Loucy (cell line): ENCODE measurements around the gene BOLA2B.

ENCODE experiments used
- H2AFZ ChIP-seq: fragments of 200-600 bp; sonication (generic); 2 replicates; pipeline ENCODE4 v1.6.0; 2016; ENCODE audit warnings: antibody characterized with exemption, mild to moderate bottlenecking, low read length, moderate library complexity
- H3F3A ChIP-seq: fragments of 200-600 bp; 2 replicates; pipeline ENCODE4 v1.6.0; 2016; ENCODE audit warnings: antibody characterized with exemption, low read depth, mild to moderate bottlenecking
- H3K27me3 ChIP-seq: fragments of 200-600 bp; sonication (generic); 2 replicates; pipeline ENCODE4 v1.6.1; 2014; ENCODE audit warnings: low read length, mild to moderate bottlenecking; ENCODE audit not compliant: insufficient read depth, poor library complexity, severe bottlenecking
- H3K36me3 ChIP-seq: fragments of 200-600 bp; sonication (generic); 2 replicates; pipeline ENCODE4 v1.6.1; 2016; ENCODE audit warnings: low read length; ENCODE audit not compliant: insufficient read depth
- H3K4me1 ChIP-seq: fragments of 200-600 bp; sonication (generic); 2 replicates; pipeline ENCODE4 v1.5.1; 2014; ENCODE audit warnings: low read length, mild to moderate bottlenecking; ENCODE audit not compliant: insufficient read depth, poor library complexity, severe bottlenecking
- H3K4me2 ChIP-seq: fragments of 200-600 bp; sonication (generic); 2 replicates; pipeline ENCODE4 v1.6.0; 2014; ENCODE audit warnings: antibody characterized with exemption, low read length, low read depth, mild to moderate bottlenecking; ENCODE audit not compliant: poor library complexity, severe bottlenecking
- H3K4me3 ChIP-seq: fragments of 200-600 bp; sonication (generic); 2 replicates; pipeline ENCODE4 v1.5.1; 2014; ENCODE audit warnings: low read length, mild to moderate bottlenecking, mixed read lengths; ENCODE audit not compliant: poor library complexity, severe bottlenecking
- H3K79me2 ChIP-seq: fragments of 200-600 bp; sonication (generic); 2 replicates; pipeline ENCODE4 v1.6.1; 2014; ENCODE audit warnings: low read length; ENCODE audit not compliant: insufficient read depth
- H3K9ac ChIP-seq: fragments of 200-600 bp; sonication (generic); 2 replicates; pipeline ENCODE4 v1.6.0; 2014; ENCODE audit warnings: mild to moderate bottlenecking, low read depth, low read length, moderate library complexity; ENCODE audit not compliant: poor library complexity, severe bottlenecking
- H3K9me2 ChIP-seq: fragments of 200-600 bp; sonication (generic); replicated peaks from 2 replicates; pipeline ENCODE4 v1.6.1; 2016; ENCODE audit warnings: low read depth, low read length, mixed read lengths
- H3K9me3 ChIP-seq: fragments of 200-600 bp; sonication (generic); 2 replicates; pipeline ENCODE4 v1.6.1; 2014; ENCODE audit warnings: mild to moderate bottlenecking, antibody characterized with exemption, low read length, low read depth; ENCODE audit not compliant: insufficient read depth
- H4K20me1 ChIP-seq: fragments of 200-600 bp; sonication (generic); 2 replicates; pipeline ENCODE4 v1.6.0; 2014; ENCODE audit warnings: antibody characterized with exemption, low read length, mild to moderate bottlenecking; ENCODE audit not compliant: insufficient read depth, poor library complexity, severe bottlenecking
- EZH2phosphoT487 ChIP-seq: fragments of 200-600 bp; IDR thresholded peaks from 2 replicates; pipeline ENCODE4 v1.6.1; 2018; ENCODE audit warnings: antibody characterized with exemption, mild to moderate bottlenecking, moderate library complexity, borderline replicate concordance
- TF ChIP-seq, protein P1 (sequence below): fragments of 200-600 bp; sonication (generic); conservative IDR thresholded peaks from 2 replicates; pipeline ENCODE4 v1.5.1; 2014; ENCODE audit warnings: mild to moderate bottlenecking, antibody characterized with exemption, low read length

Gene BOLA2B

DNA sequence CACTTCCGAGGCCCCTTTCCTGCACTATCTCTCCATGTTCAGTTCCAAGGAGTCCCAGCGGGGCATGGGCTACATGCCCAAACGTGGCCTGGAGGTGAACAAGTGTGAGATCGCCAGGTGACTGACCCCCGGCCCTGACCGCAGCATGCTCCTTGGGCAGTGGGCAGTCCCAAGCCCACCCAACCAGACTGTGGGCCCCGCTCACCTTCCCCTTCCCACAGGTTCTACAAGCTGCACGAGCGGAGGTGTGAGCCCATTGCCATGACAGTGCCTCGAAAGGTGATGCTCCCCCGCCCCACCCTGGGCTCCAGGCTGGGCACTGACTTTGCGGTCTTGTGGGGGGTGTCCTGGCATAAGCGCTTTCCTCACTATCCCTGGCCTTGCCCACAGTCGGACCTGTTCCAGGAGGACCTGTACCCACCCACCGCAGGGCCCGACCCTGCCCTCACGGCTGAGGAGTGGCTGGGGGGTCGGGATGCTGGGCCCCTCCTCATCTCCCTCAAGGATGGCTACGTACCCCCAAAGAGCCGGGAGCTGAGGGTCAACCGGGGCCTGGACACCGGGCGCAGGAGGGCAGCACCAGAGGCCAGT lies 5.4 kb downstream of the BOLA2B start:
- H3K9me2 ChIP-seq: no peaks in the 10 kb centered on the region
- H2AFZ ChIP-seq: no peak overlapping the region
- no peaks in the 10 kb centered on the region for H3K27me3 ChIP-seq
- TF ChIP-seq, protein P1, sequence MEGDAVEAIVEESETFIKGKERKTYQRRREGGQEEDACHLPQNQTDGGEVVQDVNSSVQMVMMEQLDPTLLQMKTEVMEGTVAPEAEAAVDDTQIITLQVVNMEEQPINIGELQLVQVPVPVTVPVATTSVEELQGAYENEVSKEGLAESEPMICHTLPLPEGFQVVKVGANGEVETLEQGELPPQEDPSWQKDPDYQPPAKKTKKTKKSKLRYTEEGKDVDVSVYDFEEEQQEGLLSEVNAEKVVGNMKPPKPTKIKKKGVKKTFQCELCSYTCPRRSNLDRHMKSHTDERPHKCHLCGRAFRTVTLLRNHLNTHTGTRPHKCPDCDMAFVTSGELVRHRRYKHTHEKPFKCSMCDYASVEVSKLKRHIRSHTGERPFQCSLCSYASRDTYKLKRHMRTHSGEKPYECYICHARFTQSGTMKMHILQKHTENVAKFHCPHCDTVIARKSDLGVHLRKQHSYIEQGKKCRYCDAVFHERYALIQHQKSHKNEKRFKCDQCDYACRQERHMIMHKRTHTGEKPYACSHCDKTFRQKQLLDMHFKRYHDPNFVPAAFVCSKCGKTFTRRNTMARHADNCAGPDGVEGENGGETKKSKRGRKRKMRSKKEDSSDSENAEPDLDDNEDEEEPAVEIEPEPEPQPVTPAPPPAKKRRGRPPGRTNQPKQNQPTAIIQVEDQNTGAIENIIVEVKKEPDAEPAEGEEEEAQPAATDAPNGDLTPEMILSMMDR: no peak
- TF ChIP-seq EZH2phosphoT487: no peak
- H3K79me2 ChIP-seq: peaks cover 49% of the 10 kb centered on the region
- H3K9ac ChIP-seq: no peak overlapping the region
- H3K4me1 ChIP-seq: peaks cover 28% of the 10 kb centered on the region
- H3K9me3 ChIP-seq: no peaks in the 10 kb centered on the region
- peaks cover 14% of the 10 kb centered on the region; the same call in 1 of the 2 replicates for H3K36me3 ChIP-seq
- H3F3A ChIP-seq: peaks cover 7% of the 10 kb centered on the region; the same call in 1 of the 2 replicates
- peak overlapping the region; percentile 100 for H3K4me2 ChIP-seq
- peaks cover 22% of the 10 kb centered on the region for H4K20me1 ChIP-seq
- peak overlapping the region; percentile 96 for H3K4me3 ChIP-seq

DNA sequence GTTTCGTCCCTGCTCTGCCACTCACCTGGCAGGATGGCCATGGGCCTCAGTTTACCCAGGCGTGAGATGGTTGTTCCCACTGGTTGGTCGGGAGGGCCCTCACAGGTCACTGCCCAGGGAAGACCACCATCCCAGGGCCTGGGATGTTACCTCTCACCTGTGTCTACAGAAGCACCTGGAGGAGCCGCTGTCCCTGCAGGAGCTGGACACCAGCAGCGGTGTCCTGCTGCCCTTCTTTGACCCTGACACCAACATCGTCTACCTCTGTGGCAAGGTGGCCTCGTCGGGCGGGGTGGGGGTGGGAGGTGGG lies 6.0 kb downstream of the BOLA2B start:
- Histone ChIP-seq H3K27me3 (no peaks in the 10 kb centered on the region), H3K9me2 (no peaks in the 10 kb centered on the region), H3K79me2 (peaks cover 52% of the 10 kb centered on the region), H4K20me1 (peaks cover 22% of the 10 kb centered on the region), H3K9me3 (no peaks in the 10 kb centered on the region), H3F3A (peaks cover 7% of the 10 kb centered on the region; the same call in 1 of the 2 replicates), H3K9ac (peak overlapping the region; percentile 100), H3K36me3 (peaks cover 14% of the 10 kb centered on the region; the same call in 1 of the 2 replicates), H3K4me3 (peak overlapping the region; percentile 96), H2AFZ (no peak overlapping the region), H3K4me1 (peaks cover 32% of the 10 kb centered on the region), H3K4me2 (peak overlapping the region; percentile 100)
- TF ChIP-seq, protein P1: no peak
- no peak for TF ChIP-seq EZH2phosphoT487

DNA sequence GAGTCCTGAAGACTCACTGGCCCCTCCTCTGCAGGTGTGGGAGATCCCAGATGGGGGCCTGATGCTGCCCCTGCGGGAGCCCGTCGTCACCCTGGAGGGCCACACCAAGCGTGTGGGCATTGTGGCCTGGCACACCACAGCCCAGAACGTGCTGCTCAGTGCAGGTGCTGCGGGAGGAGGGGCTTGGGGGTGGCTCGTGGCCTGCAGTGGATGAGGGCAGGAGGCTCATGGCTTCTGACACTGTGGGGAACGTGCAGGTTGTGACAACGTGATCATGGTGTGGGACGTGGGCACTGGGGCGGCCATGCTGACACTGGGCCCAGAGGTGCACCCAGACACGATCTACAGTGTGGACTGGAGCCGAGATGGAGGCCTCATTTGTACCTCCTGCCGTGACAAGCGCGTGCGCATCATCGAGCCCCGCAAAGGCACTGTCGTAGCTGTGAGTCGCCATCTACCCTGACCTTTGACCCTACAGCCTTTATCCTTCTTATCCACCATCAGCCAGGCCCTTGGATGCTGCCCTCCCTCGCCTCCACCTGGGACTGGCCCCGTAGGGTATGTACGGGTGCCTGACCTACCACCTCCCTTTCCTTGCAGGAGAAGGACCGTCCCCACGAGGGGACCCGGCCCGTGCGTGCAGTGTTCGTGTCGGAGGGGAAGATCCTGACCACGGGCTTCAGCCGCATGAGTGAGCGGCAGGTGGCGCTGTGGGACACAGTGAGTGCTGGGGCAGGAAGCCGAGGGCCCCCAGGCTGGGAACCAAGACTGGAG lies 6.5 kb downstream of the BOLA2B start:
- H3K79me2 ChIP-seq: peaks cover 53% of the 10 kb centered on the region
- TF ChIP-seq, protein P1: peak; percentile 85
- no peak for TF ChIP-seq EZH2phosphoT487
- no peaks in the 10 kb centered on the region for H3K9me3 ChIP-seq
- peaks cover 22% of the 10 kb centered on the region for H4K20me1 ChIP-seq
- H3K36me3 ChIP-seq: peaks cover 14% of the 10 kb centered on the region; the same call in 1 of the 2 replicates
- H3K4me2 ChIP-seq: peak overlapping the region; percentile 100
- H3K9ac ChIP-seq: peak overlapping the region; percentile 100
- H3F3A ChIP-seq: peaks cover 7% of the 10 kb centered on the region; the same call in 1 of the 2 replicates
- peak overlapping the region; percentile 96 for H3K4me3 ChIP-seq
- H2AFZ ChIP-seq: no peak overlapping the region
- peaks cover 33% of the 10 kb centered on the region for H3K4me1 ChIP-seq
- no peaks in the 10 kb centered on the region for H3K27me3 ChIP-seq
- no peaks in the 10 kb centered on the region for H3K9me2 ChIP-seq
